ENCODE results near the gene RNF19B.

DNA sequence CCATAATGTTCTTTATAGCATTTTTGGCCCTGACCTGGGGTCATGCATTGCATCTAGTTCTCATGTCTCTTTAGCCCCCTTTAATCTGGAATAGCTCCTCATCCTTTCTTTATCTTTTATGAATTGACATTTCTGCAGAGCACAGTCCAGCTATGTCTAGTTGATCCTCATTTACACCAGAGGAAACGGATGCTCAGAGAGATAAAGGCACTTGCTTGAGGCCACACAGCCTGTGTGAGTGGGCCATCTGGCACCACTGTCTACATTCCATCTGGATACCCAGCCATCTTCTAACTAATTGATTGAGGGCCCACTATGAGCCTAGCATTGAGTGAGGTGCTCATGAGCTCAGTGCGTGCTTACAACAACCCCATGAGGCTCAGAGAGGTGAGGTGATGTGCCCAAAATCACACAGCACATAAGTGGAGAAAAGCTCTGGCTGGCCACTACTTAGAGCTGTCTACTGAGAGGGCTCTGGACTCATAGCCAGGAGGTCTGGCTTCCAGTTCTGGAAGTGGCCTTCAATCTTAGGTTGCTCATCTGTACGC is 74.8 kb downstream of the RNF19B start:
- no peak for TF ChIP-seq EZH2phosphoT487 (IDR thresholded peaks at IDR 0.05; ENCODE audit: low read depth)
- TF ChIP-seq CTCF (IDR thresholded peaks at IDR 0.05; ENCODE audit: low read depth, low read length) = no peak

Measured in OCI-LY3 (cell line).